SK-N-SH (cell line): ENCODE results near the gene FFAR3.

Experiments used
- EP300 ChIP-seq, 2 experiments: IDR thresholded peaks; 2 replicates each; pipeline versions ENCODE4 v1.4.0 to v1.6.1; 2012; ENCODE audit warnings: borderline replicate concordance in 1 of 2, low read depth in 1 of 2, low read length in 1 of 2
- GABPA ChIP-seq: IDR thresholded peaks from 2 replicates; pipeline ENCODE4 v1.4.0; 2012; ENCODE audit warnings: low read depth, mild to moderate bottlenecking
- MAX ChIP-seq: IDR thresholded peaks from 2 replicates; pipeline ENCODE4 v1.4.0; 2012; ENCODE audit warnings: low read depth
- POLR2AphosphoS5 ChIP-seq: IDR thresholded peaks from 2 replicates; pipeline ENCODE4 v1.6.1; 2012; ENCODE audit warnings: low read depth, low read length
- SIN3A ChIP-seq: IDR thresholded peaks from 2 replicates; pipeline ENCODE4 v1.6.1; 2012; ENCODE audit warnings: low read depth, mild to moderate bottlenecking, low read length, moderate library complexity, borderline replicate concordance
- TAF1 ChIP-seq: IDR thresholded peaks from 2 replicates; pipeline ENCODE4 v1.6.1; 2012; ENCODE audit warnings: low read depth, mild to moderate bottlenecking, low read length, moderate library complexity, borderline replicate concordance
- TEAD4 ChIP-seq: IDR thresholded peaks from 2 replicates; pipeline ENCODE4 v1.4.0; 2012; ENCODE audit warnings: mild to moderate bottlenecking, borderline replicate concordance; ENCODE audit not compliant: insufficient read depth
- TF ChIP-seq, protein P1 (sequence below): fragments of 200-600 bp; sonication (generic); IDR thresholded peaks from 2 replicates; pipeline ENCODE4 v1.6.1; 2017; ENCODE audit warnings: antibody characterized with exemption, mild to moderate bottlenecking, moderate library complexity

DNA sequence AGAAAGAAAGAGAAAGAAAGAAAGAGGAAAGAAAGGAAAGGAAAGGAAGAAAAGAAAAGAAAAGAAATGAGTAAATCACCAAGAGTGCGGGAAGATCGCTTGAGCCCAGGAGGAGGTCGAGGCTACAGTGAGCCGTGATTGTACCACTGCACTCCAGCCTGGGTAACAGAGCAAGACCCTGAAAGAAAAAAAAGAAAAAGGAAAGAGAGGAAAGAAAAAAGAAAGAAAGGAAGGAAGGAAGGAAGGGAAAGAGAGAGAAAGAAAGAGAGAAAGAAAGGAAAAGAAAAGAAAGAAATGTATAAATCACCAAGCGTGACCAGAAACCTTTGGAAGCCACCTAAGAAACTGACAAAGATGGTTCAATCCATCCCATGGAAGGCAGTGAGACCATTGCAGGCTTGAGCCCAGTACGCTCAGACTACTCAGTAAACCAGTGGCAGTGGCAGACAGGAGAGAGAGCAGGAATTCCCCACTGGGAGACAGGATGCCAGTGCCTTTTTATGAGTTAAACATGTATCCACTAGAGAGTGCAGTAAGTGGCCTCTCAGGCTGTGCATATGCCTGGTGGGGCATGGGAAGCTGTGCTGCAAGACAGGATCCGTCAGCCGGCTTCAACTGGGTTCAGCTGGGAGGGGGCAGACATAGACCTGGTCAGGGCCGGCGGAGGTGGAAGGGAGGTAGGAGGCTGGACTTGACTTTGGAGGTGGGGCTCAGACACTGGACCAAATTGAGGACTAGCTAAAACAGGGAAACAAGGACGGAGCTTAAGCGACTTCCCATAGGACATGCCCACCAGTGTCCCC is 17.4 kb downstream of the FFAR3 start:
- TF ChIP-seq MAX, result no peak
- no peak for TF ChIP-seq SIN3A
- TF ChIP-seq, protein P1, sequence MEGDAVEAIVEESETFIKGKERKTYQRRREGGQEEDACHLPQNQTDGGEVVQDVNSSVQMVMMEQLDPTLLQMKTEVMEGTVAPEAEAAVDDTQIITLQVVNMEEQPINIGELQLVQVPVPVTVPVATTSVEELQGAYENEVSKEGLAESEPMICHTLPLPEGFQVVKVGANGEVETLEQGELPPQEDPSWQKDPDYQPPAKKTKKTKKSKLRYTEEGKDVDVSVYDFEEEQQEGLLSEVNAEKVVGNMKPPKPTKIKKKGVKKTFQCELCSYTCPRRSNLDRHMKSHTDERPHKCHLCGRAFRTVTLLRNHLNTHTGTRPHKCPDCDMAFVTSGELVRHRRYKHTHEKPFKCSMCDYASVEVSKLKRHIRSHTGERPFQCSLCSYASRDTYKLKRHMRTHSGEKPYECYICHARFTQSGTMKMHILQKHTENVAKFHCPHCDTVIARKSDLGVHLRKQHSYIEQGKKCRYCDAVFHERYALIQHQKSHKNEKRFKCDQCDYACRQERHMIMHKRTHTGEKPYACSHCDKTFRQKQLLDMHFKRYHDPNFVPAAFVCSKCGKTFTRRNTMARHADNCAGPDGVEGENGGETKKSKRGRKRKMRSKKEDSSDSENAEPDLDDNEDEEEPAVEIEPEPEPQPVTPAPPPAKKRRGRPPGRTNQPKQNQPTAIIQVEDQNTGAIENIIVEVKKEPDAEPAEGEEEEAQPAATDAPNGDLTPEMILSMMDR, result no peak
- TF ChIP-seq TEAD4, result no peak
- TF ChIP-seq GABPA, result no peak
- no peak for TF ChIP-seq EP300 (IDR thresholded peaks at IDR 0.05; ENCODE audit: borderline replicate concordance in 1 of 2, low read depth in 1 of 2, low read length in 1 of 2)
- no peak for TF ChIP-seq POLR2AphosphoS5
- no peak for TF ChIP-seq TAF1
